A549 (cell line): Measurements from ENCODE around the gene TFAP2C. TPM values are rescaled to one million over a fixed set of nuclear protein-coding genes. Genes with fewer than 3 reads are reported as not detected.
A peak's percentile ranks its signal among the peaks of the same experiment; 100 is the strongest.

Source experiments
- ATAC-seq, 2 experiments: fragments of 200-7000 bp in 1 of 2; fragments of >200 bp in 1 of 2; cut with Nextera tagmentation in 1 of 2; cut with Tn5 transposase in 1 of 2; 3 replicates each; pipeline versions ENCODE4 v1.8.0 to v1.9.1; 2018 to 2020; ENCODE audit warnings: mild to moderate bottlenecking in 1 of 2, moderate library complexity in 1 of 2
- CTCF ChIA-PET: fragments of 300-600 bp; sonication (Branson Sonifier 250); formaldehyde crosslinking; extraction: SDS; loops from one replicate; lab custom pipeline; 2021; ENCODE audit warnings: antibody characterized with exemption, inconsistent platforms; lab: Yijun Ruan, JAX
- POLR2A ChIA-PET: fragments of 350-600 bp; formaldehyde crosslinking; extraction: SDS; loops from one replicate; lab custom pipeline; 2021; ENCODE audit warnings: antibody characterized with exemption, inconsistent platforms; lab: Yijun Ruan, JAX
- DNase-seq, 2 experiments: peaks; one replicate each; pipeline versions ENCODE4 v3.0.0 to v3.0.0-alpha.2; 2011 to 2016; ENCODE audit warnings: low read depth in 1 of 2, low spot score in 1 of 2
- FAIRE-seq: peaks from 2 replicates; lab custom pipeline; 2011; peaks lifted over from hg19 to GRCh38; lab: Jason Lieb, UNC
- H3K27ac ChIP-seq, 2 experiments: fragments of >200 bp; sonication (Bioruptor Twin); formaldehyde crosslinking; 3 replicates each; pipeline ENCODE4 v1.5.1; 2016 to 2017
- H3K4me1 ChIP-seq: fragments of >200 bp; sonication (Bioruptor Twin); formaldehyde crosslinking; 3 replicates; pipeline ENCODE4 v1.6.1; 2016
- H3K4me2 ChIP-seq: fragments of >200 bp; sonication (Bioruptor Twin); formaldehyde crosslinking; 3 replicates; pipeline ENCODE4 v1.6.1; 2016
- H3K4me3 ChIP-seq: fragments of >200 bp; sonication (Bioruptor Twin); formaldehyde crosslinking; 3 replicates; pipeline ENCODE4 v1.5.1; 2016
- H3K9me3 ChIP-seq: fragments of >200 bp; sonication (Bioruptor Twin); formaldehyde crosslinking; 3 replicates; pipeline ENCODE4 v1.6.1; 2016
- CBX2 ChIP-seq: fragments of 200-600 bp; sonication (generic); IDR thresholded peaks from 2 replicates; pipeline ENCODE4 v1.6.1; 2016; ENCODE audit warnings: low read depth, mild to moderate bottlenecking, borderline replicate concordance
- CBX8 ChIP-seq: fragments of 200-600 bp; sonication (generic); IDR thresholded peaks from 2 replicates; pipeline ENCODE4 v1.6.1; 2016
- CEBPB ChIP-seq, 2 experiments: fragments of >200 bp in 1 of 2; sonication (Bioruptor Twin) in 1 of 2; formaldehyde crosslinking in 1 of 2; IDR thresholded peaks; 2 replicates each; pipeline ENCODE4 v1.6.1; 2012 to 2016
- CHD2 ChIP-seq: fragments of 150-350 bp; IDR thresholded peaks from 2 replicates; pipeline ENCODE4 v1.6.1; 2014; ENCODE audit warnings: low read length; ENCODE audit not compliant: partially characterized antibody
- CHD4 ChIP-seq: fragments of 200-600 bp; sonication (generic); IDR thresholded peaks from 2 replicates; pipeline ENCODE4 v1.6.1; 2016; ENCODE audit warnings: antibody characterized with exemption, mild to moderate bottlenecking, borderline replicate concordance
- CTCF ChIP-seq: fragments of >200 bp; sonication (Bioruptor Twin); formaldehyde crosslinking; IDR thresholded peaks from 3 replicates; pipeline ENCODE4 v1.5.1; 2016
- EHF ChIP-seq: fragments of 250-450 bp; sonication (Bioruptor Pico); IDR thresholded peaks from 2 replicates; pipeline ENCODE4 v1.5.0; 2020; ENCODE audit warnings: mild to moderate bottlenecking
- EHMT2 ChIP-seq: fragments of 200-600 bp; sonication (generic); IDR thresholded peaks from 2 replicates; pipeline ENCODE4 v1.6.1; 2016; ENCODE audit warnings: antibody characterized with exemption, low read depth, mild to moderate bottlenecking, moderate library complexity
- ELK1 ChIP-seq: fragments of 150-350 bp; IDR thresholded peaks from 2 replicates; pipeline ENCODE4 v1.6.1; 2014; ENCODE audit warnings: low read depth, mild to moderate bottlenecking, low read length
- HDAC2 ChIP-seq: fragments of 200-600 bp; sonication (generic); IDR thresholded peaks from 2 replicates; pipeline ENCODE4 v1.6.1; 2016
- HES2 ChIP-seq: fragments of >200 bp; sonication (Bioruptor Twin); formaldehyde crosslinking; IDR thresholded peaks from 2 replicates; pipeline ENCODE4 v1.6.1; 2016
- HOXA7 ChIP-seq: fragments of 250-450 bp; sonication (Bioruptor Pico); IDR thresholded peaks from 2 replicates; pipeline ENCODE4 v1.5.0; 2020; ENCODE audit warnings: mild to moderate bottlenecking, moderate library complexity
- HOXB13 ChIP-seq: fragments of 250-450 bp; sonication (Bioruptor Pico); IDR thresholded peaks from 2 replicates; pipeline ENCODE4 v1.5.0; 2020; ENCODE audit warnings: low read depth, mild to moderate bottlenecking, moderate library complexity
- JUNB ChIP-seq: fragments of >200 bp; sonication (Bioruptor Twin); formaldehyde crosslinking; IDR thresholded peaks from 2 replicates; pipeline ENCODE4 v1.6.1; 2016
- KDM1A ChIP-seq: fragments of 200-600 bp; sonication (generic); IDR thresholded peaks from 2 replicates; pipeline ENCODE4 v1.6.1; 2016; ENCODE audit warnings: low read depth, mild to moderate bottlenecking
- MAFK ChIP-seq: fragments of 450-650 bp; IDR thresholded peaks from 2 replicates; pipeline ENCODE4 v1.6.1; 2014; ENCODE audit not compliant: partially characterized antibody
- NFE2L2 ChIP-seq: fragments of 150-350 bp; conservative IDR thresholded peaks from 2 replicates; pipeline ENCODE4 v1.6.1; 2014; ENCODE audit warnings: low read length
- PBX3 ChIP-seq: IDR thresholded peaks from 2 replicates; pipeline ENCODE4 v1.6.1; 2012
- RAD21 ChIP-seq, 2 experiments: fragments of >200 bp in 1 of 2; sonication (Bioruptor Twin) in 1 of 2; formaldehyde crosslinking in 1 of 2; IDR thresholded peaks in 1 of 2; conservative IDR thresholded peaks in 1 of 2; 2 replicates in 1 of 2; 3 replicates in 1 of 2; pipeline ENCODE4 v1.6.1; 2012 to 2018; ENCODE audit warnings: inconsistent platforms in 1 of 2
- RARB ChIP-seq: fragments of 250-450 bp; sonication (Bioruptor Pico); IDR thresholded peaks from 2 replicates; pipeline ENCODE4 v1.8.0; 2021; ENCODE audit warnings: mild to moderate bottlenecking, moderate library complexity
- RCOR1 ChIP-seq: fragments of 150-350 bp; IDR thresholded peaks from 2 replicates; pipeline ENCODE4 v1.6.1; 2014; ENCODE audit warnings: antibody characterized with exemption, low read length, low read depth
- RFX5 ChIP-seq: fragments of 450-650 bp; IDR thresholded peaks from 2 replicates; pipeline ENCODE4 v1.7.1; 2014; ENCODE audit warnings: antibody characterized with exemption, mild to moderate bottlenecking, moderate library complexity
- RNF2 ChIP-seq: fragments of 200-600 bp; sonication (generic); IDR thresholded peaks from 2 replicates; pipeline ENCODE4 v1.6.1; 2016; ENCODE audit warnings: low read depth, mild to moderate bottlenecking, antibody characterized with exemption, moderate library complexity, borderline replicate concordance
- TFCP2L1 ChIP-seq: fragments of 250-450 bp; sonication (Bioruptor Pico); IDR thresholded peaks from 2 replicates; pipeline ENCODE4 v1.5.0; 2021; ENCODE audit warnings: mild to moderate bottlenecking
- ZC3H11A ChIP-seq: fragments of 450-650 bp; IDR thresholded peaks from 2 replicates; pipeline ENCODE4 v1.6.1; 2014; ENCODE audit warnings: antibody characterized with exemption, mild to moderate bottlenecking
- ZFP36 ChIP-seq: fragments of 450-650 bp; IDR thresholded peaks from 2 replicates; pipeline ENCODE4 v1.6.1; 2014; ENCODE audit warnings: borderline replicate concordance; ENCODE audit not compliant: partially characterized antibody
- ZNF302 ChIP-seq: fragments of 250-450 bp; sonication (Bioruptor Pico); IDR thresholded peaks from 2 replicates; pipeline ENCODE4 v1.9.0; 2021; ENCODE audit warnings: inconsistent platforms, mild to moderate bottlenecking, moderate library complexity
- ZSCAN20 ChIP-seq: fragments of 250-450 bp; sonication (Bioruptor Pico); IDR thresholded peaks from 2 replicates; pipeline ENCODE4 v1.8.0; 2022; ENCODE audit warnings: mild to moderate bottlenecking, moderate library complexity
- WGBS: methylation state at CpG from one replicate; pipeline ENCODE4 v1.1.6; 2017; ENCODE audit errors: missing lambda C conversion rate; 5-methylcytosine and 5-hydroxymethylcytosine counted together
- polyA plus RNA-seq, 4 experiments: library from polyadenylated mRNA; depleted of rRNA in 3 of 4; stranded (reverse); fragments of >200 nt; fragmentation: RNase III in 1 of 4; extraction: RNeasy Plus Mini Kit Qiagen cat#74134 plus additional on column Dnase treatment in 1 of 4; gene quantifications; 2 replicates in 3 of 4; 3 replicates in 1 of 4; pipeline ENCODE4 v1.2.3, GENCODE V29; 2011 to 2017

TFAP2C gene
- polyA plus RNA-seq, 2 of the 4 experiments (the other 2 are of a cell fraction), result 9.6 to 14.2 TPM

- DNase-seq (peak; percentile 39 to 55), FAIRE-seq (no peak), ATAC-seq (peak; percentile 55 to 64)
- peaks cover 19% of the 10 kb centered on the region for H3K4me1 ChIP-seq
- H3K9me3 ChIP-seq, result no peaks in the 10 kb centered on the region
- peak overlapping the region; percentile 28 to 94; a peak in 5 of 6 replicates for H3K27ac ChIP-seq
- 30% methylated on average over 31 of the region's 48 CpGs for WGBS
- H3K4me2 ChIP-seq, result peak overlapping the region; percentile 96
- CTCF ChIA-PET, result interaction anchor here (0.8 to 6.1 kb wide), 16 partner anchors 11 to 677 kb away, joined by 3 to 121 read pairs (median 6); no protein-coding TSS in a partner anchor
- peak overlapping the region; percentile 86 for H3K4me3 ChIP-seq
- POLR2A ChIA-PET, result interaction anchor here (2.1 kb wide), 1 partner anchor 160 kb away, joined by 15 read pairs; no protein-coding TSS in a partner anchor
- TF ChIP-seq ZNF302 (CRISPR knock-in tag) (no peak), CBX8 (no peak), CHD4 (no peak), HOXA7 (no peak), RCOR1 (no peak), EHMT2 (no peak), EHF (CRISPR knock-in tag) (no peak), MAFK (no peak), RFX5 (no peak), HOXB13 (CRISPR knock-in tag) (no peak), RNF2 (no peak), ZC3H11A (no peak)
Observed at GRCh38 chr20:56628015-56628872, 862 bp upstream of the TFAP2C start.

- peaks cover 31% of the 10 kb centered on the region for H3K4me1 ChIP-seq
Observed at GRCh38 chr20:56629464-56630085, 469 bp downstream of the TFAP2C start.

GRCh38 chr20:56630086-56630493 is 984 bp downstream of the TFAP2C start:
- Histone ChIP-seq H3K4me3 (peak overlapping the region; percentile 86), H3K4me2 (peak overlapping the region; percentile 96), H3K4me1 (peaks cover 35% of the 10 kb centered on the region), H3K9me3 (no peaks in the 10 kb centered on the region), H3K27ac (peak overlapping the region; percentile 90 to 94)
- ATAC-seq (peak; percentile 76 to 87), FAIRE-seq (no peak), DNase-seq (peak; percentile 83 to 88)
- 2% methylated on average over 16 of the region's 38 CpGs for WGBS
- POLR2A ChIA-PET, result interaction anchor here (0.6 to 2.1 kb wide), 5 partner anchors 102 to 344 kb away, joined by 4 to 15 read pairs (median 5); no protein-coding TSS in a partner anchor
- CTCF ChIA-PET, result interaction anchor here (0.6 to 6.1 kb wide), 85 partner anchors 9 to 716 kb away, joined by 3 to 121 read pairs (median 5); no protein-coding TSS in a partner anchor
- TF ChIP-seq EHF (CRISPR knock-in tag) (no peak), RARB (CRISPR knock-in tag) (no peak), RAD21 (conservative IDR thresholded peaks at IDR 0.05 in 1 of 2, IDR thresholded peaks at IDR 0.05 in 1 of 2) (peak; percentile 69 to 94), ELK1 (no peak), CHD2 (peak; percentile 59), NFE2L2 (no peak), TFCP2L1 (CRISPR knock-in tag) (no peak), PBX3 (no peak), CTCF (peak; percentile 88), ZSCAN20 (CRISPR knock-in tag) (no peak)

More at GRCh38 chr20:56629464-56630085, 469 bp downstream of the TFAP2C start:
- ChIA-PET CTCF (interaction anchor here (0.6 to 6.1 kb wide), 86 partner anchors 9 to 1596 kb away, joined by 3 to 121 read pairs (median 5); no protein-coding TSS in a partner anchor), POLR2A (interaction anchor here (0.6 to 2.1 kb wide), 4 partner anchors 151 to 345 kb away, joined by 4 to 15 read pairs (median 6); no protein-coding TSS in a partner anchor)
- peak overlapping the region; percentile 86 for H3K4me3 ChIP-seq
- no peak for TF ChIP-seq ZFP36
- TF ChIP-seq ZC3H11A, result no peak
- TF ChIP-seq ZNF302 (CRISPR knock-in tag), result no peak
- no peak for TF ChIP-seq CEBPB (IDR thresholded peaks at IDR 0.05)
- no peak for TF ChIP-seq NFE2L2
- no peak for TF ChIP-seq KDM1A
- TF ChIP-seq HES2, result no peak
- no peak for TF ChIP-seq JUNB
- no peak for TF ChIP-seq HDAC2
- no peak for TF ChIP-seq CBX2
- H3K9me3 ChIP-seq, result no peaks in the 10 kb centered on the region
- peak overlapping the region; percentile 96 for H3K4me2 ChIP-seq
- H3K27ac ChIP-seq, result peak overlapping the region; percentile 90 to 94
- WGBS, result 2% methylated on average over 34 of the region's 39 CpGs
- DNase-seq (peak in 1 of 2 experiments; percentile 36), ATAC-seq (peak; percentile 14 to 17), FAIRE-seq (no peak)
